Measurements from ENCODE around the gene CLIC3.

GRCh38 chr9:136973618-136974617 lies 22.4 kb downstream of the CLIC3 start:
- no peak for TF ChIP-seq CTCF (conservative IDR thresholded peaks at IDR 0.05)
- TF ChIP-seq EZH2 (IDR thresholded peaks at IDR 0.05; ENCODE audit: low read depth), result no peak
